Smooth muscle cell (in vitro differentiated cells): Measurements from ENCODE around the gene NKAP. TPM values are rescaled to one million over a fixed set of nuclear protein-coding genes. Genes with fewer than 3 reads are reported as not detected.

ENCODE experiments used
- DNase-seq: peaks from one replicate; lab custom pipeline; 2025; ENCODE audit not compliant: unreplicated experiment; lab: John Stamatoyannopoulos, UW
- H2AFZ ChIP-seq: fragments of 200-600 bp; sonication (generic); 2 replicates; pipeline ENCODE4 v1.6.0; 2016; ENCODE audit warnings: antibody characterized with exemption, low read depth, mild to moderate bottlenecking
- H3F3A ChIP-seq: fragments of 200-600 bp; sonication (generic); 2 replicates; pipeline ENCODE4 v1.6.0; 2017; ENCODE audit warnings: antibody characterized with exemption, low read depth
- H3K27ac ChIP-seq: fragments of 200-600 bp; sonication (generic); 2 replicates; pipeline ENCODE4 v1.5.1; 2016; ENCODE audit warnings: low read depth, mild to moderate bottlenecking
- H3K27me3 ChIP-seq: fragments of 200-600 bp; sonication (generic); 2 replicates; pipeline ENCODE4 v1.6.1; 2016; ENCODE audit warnings: low read depth, mild to moderate bottlenecking
- H3K36me3 ChIP-seq: fragments of 200-600 bp; sonication (generic); 2 replicates; pipeline ENCODE4 v1.5.1; 2016; ENCODE audit warnings: low read depth
- H3K4me1 ChIP-seq: fragments of 200-600 bp; sonication (generic); 2 replicates; pipeline ENCODE4 v1.5.1; 2016; ENCODE audit warnings: low read depth
- H3K4me2 ChIP-seq: fragments of 200-600 bp; sonication (generic); 2 replicates; pipeline ENCODE4 v1.6.0; 2016; ENCODE audit warnings: mild to moderate bottlenecking
- H3K4me3 ChIP-seq: fragments of 200-600 bp; sonication (generic); 2 replicates; pipeline ENCODE4 v1.5.1; 2016; ENCODE audit warnings: mild to moderate bottlenecking
- H3K79me2 ChIP-seq: fragments of 200-600 bp; sonication (generic); 2 replicates; pipeline ENCODE4 v1.6.0; 2016; ENCODE audit warnings: low read depth, mild to moderate bottlenecking
- H3K9ac ChIP-seq: fragments of 200-600 bp; sonication (generic); 2 replicates; pipeline ENCODE4 v1.6.0; 2016; ENCODE audit warnings: low read depth
- H3K9me3 ChIP-seq: fragments of 200-600 bp; sonication (generic); replicated peaks from 2 replicates; pipeline ENCODE4 v1.5.1; 2016; ENCODE audit warnings: low read depth
- H4K20me1 ChIP-seq: fragments of 200-600 bp; sonication (generic); 2 replicates; pipeline ENCODE4 v1.6.0; 2016; ENCODE audit warnings: low read depth
- WGBS: methylation state at CpG from one replicate; pipeline ENCODE4 v1.1.7; 2016; ENCODE audit warnings: low lambda C conversion rate; 5-methylcytosine and 5-hydroxymethylcytosine counted together
- polyA plus RNA-seq: library from polyadenylated mRNA; unstranded; fragments of >200 nt; fragmentation: Nextera tagmentation; extraction: Ambion mirVana; gene quantifications from 2 replicates; pipeline ENCODE4 v1.2.1, GENCODE V29; 2016
- total RNA-seq: library from RNA; depleted of rRNA; stranded (reverse); fragments of >200 nt; gene quantifications from 2 replicates; pipeline ENCODE4 v1.2.3, GENCODE V29; 2014
- TF ChIP-seq, protein P1 (sequence below): fragments of 200-600 bp; sonication (generic); IDR thresholded peaks from 2 replicates; pipeline ENCODE4 v1.5.1; 2017; ENCODE audit warnings: borderline replicate concordance, mild to moderate bottlenecking, antibody characterized with exemption; ENCODE audit not compliant: insufficient read depth, poor library complexity, severe bottlenecking

Gene NKAP
- total and polyA plus RNA-seq, 2 experiments from 2014 or later = 6.4 to 7.3 TPM

GRCh38 chrX:119871245-119871598 is 72.3 kb downstream of the NKAP start:
- Histone ChIP-seq H3K4me3 (peak overlapping the region; percentile 66), H3K27me3 (no peaks in the 10 kb centered on the region), H3K79me2 (peaks cover 13% of the 10 kb centered on the region), H3K9me3 (no peaks in the 10 kb centered on the region), H3K36me3 (no peaks in the 10 kb centered on the region), H3K4me2 (peak overlapping the region; percentile 83), H4K20me1 (peaks cover 3% of the 10 kb centered on the region), H2AFZ (peak overlapping the region; percentile 62), H3K4me1 (no peaks in the 10 kb centered on the region), H3K9ac (peak overlapping the region; percentile 78), H3F3A (no peaks in the 10 kb centered on the region), H3K27ac (peak overlapping the region; percentile 86)
- TF ChIP-seq, protein P1, sequence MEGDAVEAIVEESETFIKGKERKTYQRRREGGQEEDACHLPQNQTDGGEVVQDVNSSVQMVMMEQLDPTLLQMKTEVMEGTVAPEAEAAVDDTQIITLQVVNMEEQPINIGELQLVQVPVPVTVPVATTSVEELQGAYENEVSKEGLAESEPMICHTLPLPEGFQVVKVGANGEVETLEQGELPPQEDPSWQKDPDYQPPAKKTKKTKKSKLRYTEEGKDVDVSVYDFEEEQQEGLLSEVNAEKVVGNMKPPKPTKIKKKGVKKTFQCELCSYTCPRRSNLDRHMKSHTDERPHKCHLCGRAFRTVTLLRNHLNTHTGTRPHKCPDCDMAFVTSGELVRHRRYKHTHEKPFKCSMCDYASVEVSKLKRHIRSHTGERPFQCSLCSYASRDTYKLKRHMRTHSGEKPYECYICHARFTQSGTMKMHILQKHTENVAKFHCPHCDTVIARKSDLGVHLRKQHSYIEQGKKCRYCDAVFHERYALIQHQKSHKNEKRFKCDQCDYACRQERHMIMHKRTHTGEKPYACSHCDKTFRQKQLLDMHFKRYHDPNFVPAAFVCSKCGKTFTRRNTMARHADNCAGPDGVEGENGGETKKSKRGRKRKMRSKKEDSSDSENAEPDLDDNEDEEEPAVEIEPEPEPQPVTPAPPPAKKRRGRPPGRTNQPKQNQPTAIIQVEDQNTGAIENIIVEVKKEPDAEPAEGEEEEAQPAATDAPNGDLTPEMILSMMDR = no peak
- WGBS = 33% methylated on average over 26 of the region's 26 CpGs
- DNase-seq = no peak

Other genes with a start within 250 kb of the NKAP start
- gene SOWAHD, start 185.2 kb downstream of the NKAP start, total RNA-seq = not detected in 2 replicates
- gene SOWAHD, start 185.2 kb downstream of the NKAP start, polyA plus RNA-seq = 0.33 TPM in 1 of 2 replicates, not detected in the other
- 4,715 and 4,767 TPM in 2 replicates for gene RPL39, start 152.1 kb downstream of the NKAP start, total RNA-seq
- gene RPL39, start 152.1 kb downstream of the NKAP start, polyA plus RNA-seq = 764 and 823 TPM in 2 replicates
- 2.8 and 3.7 TPM in 2 replicates for gene UPF3B, start 90.8 kb downstream of the NKAP start, total RNA-seq
- 7.9 and 13.0 TPM in 2 replicates for gene UPF3B, start 90.8 kb downstream of the NKAP start, polyA plus RNA-seq
- 16.9 and 25.7 TPM in 2 replicates for gene RNF113A, start 72.0 kb downstream of the NKAP start, total RNA-seq
- gene RNF113A, start 72.0 kb downstream of the NKAP start, polyA plus RNA-seq = 19.0 and 19.7 TPM in 2 replicates
- gene NDUFA1, start 71.9 kb downstream of the NKAP start, total RNA-seq = 76.4 and 95.9 TPM in 2 replicates
- 282 and 313 TPM in 2 replicates for gene NDUFA1, start 71.9 kb downstream of the NKAP start, polyA plus RNA-seq
- gene AKAP14, start 47.9 kb downstream of the NKAP start, total RNA-seq = not detected in 2 replicates
- 0.40 and 2.1 TPM in 2 replicates for gene AKAP14, start 47.9 kb downstream of the NKAP start, polyA plus RNA-seq
- not detected in 2 replicates for gene RHOXF2B, start 133.9 kb upstream of the NKAP start, total RNA-seq
- gene RHOXF2B, start 133.9 kb upstream of the NKAP start, polyA plus RNA-seq = 0.06 TPM in 1 of 2 replicates, not detected in the other
- not detected in 2 replicates for gene RHOXF1, start 172.2 kb upstream of the NKAP start, total RNA-seq
- gene RHOXF1, start 172.2 kb upstream of the NKAP start, polyA plus RNA-seq = 0.48 TPM in 1 of 2 replicates, not detected in the other
- not detected in 2 replicates for gene RHOXF2, start 214.9 kb upstream of the NKAP start, total RNA-seq
- gene RHOXF2, start 214.9 kb upstream of the NKAP start, polyA plus RNA-seq = not detected in 2 replicates